Measurements from ENCODE around the gene LRRC34.

The LRRC34 gene

GRCh38 chr3:169850618-169851017 lies 37.9 kb upstream of the LRRC34 start:
- no peak for TF ChIP-seq CTCF (IDR thresholded peaks at IDR 0.05)
- no peak overlapping the region for H2AFZ ChIP-seq
- no peaks in the 10 kb centered on the region for H3K27me3 ChIP-seq (ENCODE audit: control insufficient read depth, insufficient read depth, low read length)
- H3K4me3 ChIP-seq (ENCODE audit: low read depth, low read length): no peak overlapping the region
- no peaks in the 10 kb centered on the region for H3K4me1 ChIP-seq
- no peak overlapping the region for H3K4me2 ChIP-seq (ENCODE audit: low read length)
- no peaks in the 10 kb centered on the region for H3K79me2 ChIP-seq
- no peaks in the 10 kb centered on the region for H3K9me3 ChIP-seq (ENCODE audit: control insufficient read depth, low read length)
- no peaks in the 10 kb centered on the region for H3K36me3 ChIP-seq (ENCODE audit: control insufficient read depth, insufficient read depth, low read length)
- H3K27ac ChIP-seq: no peak overlapping the region
- H3K9ac ChIP-seq: no peak overlapping the region

- no peak for TF ChIP-seq CTCF (IDR thresholded peaks at IDR 0.05)
- Histone ChIP-seq H3K27me3 (ENCODE audit: control insufficient read depth, insufficient read depth, low read length) (no peaks in the 10 kb centered on the region), H3K4me1 (no peaks in the 10 kb centered on the region), H3K4me2 (ENCODE audit: low read length) (no peak overlapping the region), H3K27ac (no peak overlapping the region), H3K9me3 (ENCODE audit: control insufficient read depth, low read length) (no peaks in the 10 kb centered on the region), H2AFZ (no peak overlapping the region), H3K4me3 (ENCODE audit: low read depth, low read length) (no peak overlapping the region), H3K9ac (no peak overlapping the region), H3K36me3 (ENCODE audit: control insufficient read depth, insufficient read depth, low read length) (no peaks in the 10 kb centered on the region), H3K79me2 (no peaks in the 10 kb centered on the region)
Measured at GRCh38 chr3:169848741-169849140, 36.0 kb upstream of the LRRC34 start.

- Histone ChIP-seq H3K79me2 (no peaks in the 10 kb centered on the region), H3K27me3 (ENCODE audit: control insufficient read depth, insufficient read depth, low read length) (no peaks in the 10 kb centered on the region), H3K4me1 (no peaks in the 10 kb centered on the region), H3K9ac (no peak overlapping the region), H2AFZ (no peak overlapping the region), H3K4me2 (ENCODE audit: low read length) (no peak overlapping the region), H3K36me3 (ENCODE audit: control insufficient read depth, insufficient read depth, low read length) (no peaks in the 10 kb centered on the region), H3K4me3 (ENCODE audit: low read depth, low read length) (no peak overlapping the region), H3K27ac (no peak overlapping the region), H3K9me3 (ENCODE audit: control insufficient read depth, low read length) (no peaks in the 10 kb centered on the region)
- no peak for TF ChIP-seq CTCF (IDR thresholded peaks at IDR 0.05)
Measured at GRCh38 chr3:169847896-169848295, 35.2 kb upstream of the LRRC34 start.

- Histone ChIP-seq H3K27ac (no peak overlapping the region), H3K9me3 (ENCODE audit: control insufficient read depth, low read length) (no peaks in the 10 kb centered on the region), H3K27me3 (ENCODE audit: control insufficient read depth, insufficient read depth, low read length) (no peaks in the 10 kb centered on the region), H2AFZ (no peak overlapping the region), H3K4me2 (ENCODE audit: low read length) (no peak overlapping the region), H3K79me2 (no peaks in the 10 kb centered on the region), H3K4me1 (no peaks in the 10 kb centered on the region), H3K36me3 (ENCODE audit: control insufficient read depth, insufficient read depth, low read length) (no peaks in the 10 kb centered on the region), H3K9ac (no peak overlapping the region), H3K4me3 (ENCODE audit: low read depth, low read length) (no peak overlapping the region)
- TF ChIP-seq CTCF (IDR thresholded peaks at IDR 0.05): no peak
Measured at GRCh38 chr3:169846458-169847193, 33.9 kb upstream of the LRRC34 start.

GRCh38 chr3:169842960-169843359 lies 30.3 kb upstream of the LRRC34 start:
- Histone ChIP-seq H3K9me3 (ENCODE audit: control insufficient read depth, low read length) (no peaks in the 10 kb centered on the region), H3K27me3 (ENCODE audit: control insufficient read depth, insufficient read depth, low read length) (no peaks in the 10 kb centered on the region), H3K4me1 (no peaks in the 10 kb centered on the region), H3K4me3 (ENCODE audit: low read depth, low read length) (no peak overlapping the region), H3K4me2 (ENCODE audit: low read length) (no peak overlapping the region), H3K9ac (no peak overlapping the region), H3K79me2 (no peaks in the 10 kb centered on the region), H3K27ac (no peak overlapping the region), H3K36me3 (ENCODE audit: control insufficient read depth, insufficient read depth, low read length) (no peaks in the 10 kb centered on the region), H2AFZ (no peak overlapping the region)
- no peak for TF ChIP-seq CTCF (IDR thresholded peaks at IDR 0.05)

Measured in parathyroid adenoma (tissue), 2 donors.